GM12891 (cell line): ENCODE measurements around the gene TCF7L1.

Source experiments
- POLR2A ChIP-seq: IDR thresholded peaks from 2 replicates; pipeline ENCODE4 v1.6.1; 2011; ENCODE audit warnings: low read depth, low read length, control low read depth
- POLR2AphosphoS5 ChIP-seq: IDR thresholded peaks from 2 replicates; pipeline ENCODE4 v1.6.1; 2011; ENCODE audit warnings: low read depth, low read length, control low read depth

DNA sequence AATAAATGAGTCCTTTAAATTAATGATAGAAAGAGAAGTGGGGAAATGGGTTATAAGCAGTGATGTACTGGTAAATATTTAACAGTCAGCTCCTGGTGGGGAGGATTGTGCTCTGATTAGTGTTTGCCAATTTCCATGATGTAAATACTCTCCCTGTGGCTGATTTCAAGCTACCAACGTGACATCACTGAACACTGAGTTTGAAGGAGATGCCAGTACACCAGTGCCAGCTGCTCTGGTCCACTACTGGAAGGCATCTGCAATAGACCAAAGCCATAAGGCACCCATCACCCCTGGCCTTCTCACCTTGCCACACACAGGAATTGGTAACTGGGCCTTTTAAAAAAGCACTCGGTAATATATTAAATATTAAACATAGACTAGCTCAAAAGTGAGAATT, 116.9 kb downstream of the TCF7L1 start:
- TF ChIP-seq POLR2A (no peak), POLR2AphosphoS5 (no peak)
